Measurements from ENCODE around the gene SIL1. TPM values are rescaled to one million over a fixed set of nuclear protein-coding genes. Genes with fewer than 3 reads are reported as not detected.

The SIL1 gene
- total and polyA plus RNA-seq, 8 donors: 22.2 to 83.6 (median 33.4) TPM

- no peak for TF ChIP-seq CTCF (IDR thresholded peaks at IDR 0.05)
- TF ChIP-seq POLR2A (IDR thresholded peaks at IDR 0.05): no peak
- TF ChIP-seq POLR2AphosphoS5 (IDR thresholded peaks at IDR 0.05): no peak
- TF ChIP-seq EP300 (IDR thresholded peaks at IDR 0.05): no peak
- H3K4me1 ChIP-seq: peaks cover 20 to 52% (median 33%) of the 10 kb centered on the region in 4 donors
- no peaks in the 10 kb centered on the region for H3K27me3 ChIP-seq
- peaks cover 5 to 51% (median 35%) of the 10 kb centered on the region in 4 donors for H3K36me3 ChIP-seq
- H3K4me3 ChIP-seq: no peak overlapping the region
- no peak overlapping the region for H3K27ac ChIP-seq
- intact Hi-C loops (cut with DNase I; ENCODE audit: low total_unique reads): no loop called here
- 83 to 88% (median 87%) methylated on average over 23 of the region's 23 CpGs for WGBS, 5 donors
- peak in 1 of 2 donors; percentile 55 for DNase-seq
- H3K9me3 ChIP-seq: no peaks in the 10 kb centered on the region
Observed at GRCh38 chr5:138948471-138949222, 249.5 kb downstream of the SIL1 start.

- Histone ChIP-seq H3K4me3 (no peak overlapping the region), H3K36me3 (peaks cover 5 to 51% (median 35%) of the 10 kb centered on the region in 4 donors), H3K27me3 (no peaks in the 10 kb centered on the region), H3K27ac (no peak overlapping the region), H3K4me1 (peaks cover 11 to 43% (median 25%) of the 10 kb centered on the region in 4 donors), H3K9me3 (no peaks in the 10 kb centered on the region)
- WGBS, 5 donors: 83 to 94% (median 85%) methylated on average over 5 of the region's 5 CpGs
- no peak for TF ChIP-seq POLR2AphosphoS5 (IDR thresholded peaks at IDR 0.05)
- TF ChIP-seq EP300 (IDR thresholded peaks at IDR 0.05): no peak
- no peak for TF ChIP-seq CTCF (IDR thresholded peaks at IDR 0.05)
- no peak for TF ChIP-seq POLR2A (IDR thresholded peaks at IDR 0.05)
- intact Hi-C loops (cut with DNase I; ENCODE audit: low total_unique reads): no loop called here
- DNase-seq: peak in 1 of 2 donors; percentile 7
Observed at GRCh38 chr5:138947780-138948179, 250.4 kb downstream of the SIL1 start.

- no peaks in the 10 kb centered on the region for H3K9me3 ChIP-seq
- no peak overlapping the region for H3K27ac ChIP-seq
- peaks cover 5 to 50% (median 36%) of the 10 kb centered on the region in 4 donors for H3K36me3 ChIP-seq
- H3K4me3 ChIP-seq: no peak overlapping the region
- no peaks in the 10 kb centered on the region for H3K27me3 ChIP-seq
- intact Hi-C loops (cut with DNase I; ENCODE audit: low total_unique reads): no loop called here
- no peak for TF ChIP-seq POLR2AphosphoS5 (IDR thresholded peaks at IDR 0.05)
- no peak for TF ChIP-seq CTCF (IDR thresholded peaks at IDR 0.05)
- TF ChIP-seq EP300 (IDR thresholded peaks at IDR 0.05): no peak
- TF ChIP-seq POLR2A (IDR thresholded peaks at IDR 0.05): no peak
- 89 to 97% (median 94%) methylated on average over 10 to 20 of the region's 20 CpGs for WGBS, 5 donors
- H3K4me1 ChIP-seq: peaks cover 4 to 35% (median 17%) of the 10 kb centered on the region in 4 donors
- peak in 1 of 2 donors; percentile 17 for DNase-seq
Observed at GRCh38 chr5:138946831-138947560, 251.2 kb downstream of the SIL1 start.

- Histone ChIP-seq H3K27ac (no peak overlapping the region), H3K27me3 (no peaks in the 10 kb centered on the region), H3K36me3 (peaks cover 5 to 43% (median 38%) of the 10 kb centered on the region in 4 donors), H3K4me1 (peaks cover 4 to 28% (median 10%) of the 10 kb centered on the region in 4 donors), H3K4me3 (no peak overlapping the region), H3K9me3 (no peaks in the 10 kb centered on the region)
- intact Hi-C loops (cut with DNase I; ENCODE audit: low total_unique reads): no loop called here
- WGBS, 5 donors: 74 to 87% (median 83%) methylated on average over 3 to 8 of the region's 8 CpGs
- TF ChIP-seq CTCF (IDR thresholded peaks at IDR 0.05): no peak
- TF ChIP-seq POLR2A (IDR thresholded peaks at IDR 0.05): no peak
- TF ChIP-seq POLR2AphosphoS5 (IDR thresholded peaks at IDR 0.05): no peak
- TF ChIP-seq EP300 (IDR thresholded peaks at IDR 0.05): no peak
- DNase-seq: peak in 1 of 2 donors; percentile 73
Observed at GRCh38 chr5:138946241-138946623, 251.9 kb downstream of the SIL1 start.
